ENCODE results near the gene YES1.
"Not testable (repeated sequence)": the region's sequence is repeated elsewhere in the genome, so short reads cannot be mapped to it uniquely, and the experiment has no call there.

YES1 gene

GRCh38 chr18:813172-814071, 1.4 kb upstream of the YES1 start:
- Histone ChIP-seq H3K27me3 (replicated peaks) (no peaks in the 10 kb centered on the region), H3K36me3 (replicated peaks) (no peaks in the 10 kb centered on the region), H3K27ac (no peak overlapping the region), H3K4me3 (ENCODE audit: low read depth, low read length) (peak overlapping the region; percentile 89)
- in situ Hi-C loops (cut with HindIII; ENCODE audit: low pct_ligation_motif_present, low sequenced_read_pairs) = no loop called here
- TF ChIP-seq CTCF (IDR thresholded peaks at IDR 0.05; ENCODE audit: low read depth, low read length, missing control alignments) = no peak
- no peak for DNase-seq

- no peak for TF ChIP-seq CTCF (IDR thresholded peaks at IDR 0.05; ENCODE audit: low read depth, low read length, missing control alignments)
- Histone ChIP-seq H3K27me3 (replicated peaks) (no peaks in the 10 kb centered on the region), H3K27ac (peak overlapping the region; percentile 82), H3K4me3 (ENCODE audit: low read depth, low read length) (peak overlapping the region; percentile 89), H3K36me3 (replicated peaks) (no peaks in the 10 kb centered on the region)
- in situ Hi-C loops (cut with HindIII; ENCODE audit: low pct_ligation_motif_present, low sequenced_read_pairs) = no loop called here
- DNase-seq = peak; percentile 60
These were observed 532 bp upstream of the YES1 start for GRCh38 chr18:812376-813171.

GRCh38 chr18:811182-811891, 705 bp downstream of the YES1 start:
- peak overlapping the region; percentile 82 for H3K27ac ChIP-seq
- H3K36me3 ChIP-seq (replicated peaks) = no peaks in the 10 kb centered on the region
- TF ChIP-seq CTCF (IDR thresholded peaks at IDR 0.05; ENCODE audit: low read depth, low read length, missing control alignments) = no peak
- in situ Hi-C loops (cut with HindIII; ENCODE audit: low pct_ligation_motif_present, low sequenced_read_pairs) = no loop called here
- no peaks in the 10 kb centered on the region for H3K27me3 ChIP-seq (replicated peaks)
- H3K4me3 ChIP-seq (ENCODE audit: low read depth, low read length) = peak overlapping the region; percentile 89
- DNase-seq = no peak

- in situ Hi-C loops (cut with HindIII; ENCODE audit: low pct_ligation_motif_present, low sequenced_read_pairs) = no loop called here
- H3K27me3 ChIP-seq (replicated peaks) = no peaks in the 10 kb centered on the region
- no peak for DNase-seq
- no peak overlapping the region for H3K27ac ChIP-seq
- H3K36me3 ChIP-seq (replicated peaks) = no peaks in the 10 kb centered on the region
- no peak overlapping the region for H3K4me3 ChIP-seq (ENCODE audit: low read depth, low read length)
- TF ChIP-seq CTCF (IDR thresholded peaks at IDR 0.05; ENCODE audit: low read depth, low read length, missing control alignments) = no peak
These were observed 1.9 kb downstream of the YES1 start for GRCh38 chr18:809985-810642.

- H3K27me3 ChIP-seq (replicated peaks); H3K4me3 ChIP-seq (ENCODE audit: low read depth, low read length); DNase-seq; H3K27ac ChIP-seq; in situ Hi-C loops (cut with HindIII; ENCODE audit: low pct_ligation_motif_present, low sequenced_read_pairs); H3K36me3 ChIP-seq (replicated peaks): not testable (repeated sequence)
These were observed 2.8 kb downstream of the YES1 start for GRCh38 chr18:809228-809627.

Data from brain microvascular endothelial cell (primary cell).